HG03558 (cell line): ENCODE data around the gene RAB28.

ENCODE experiments used
- ATAC-seq: cut with Tn5 transposase; IDR thresholded peaks from one replicate; pipeline ENCODE4 v1.9.1; 2021; ENCODE audit warnings: moderate number of reproducible peaks; ENCODE audit not compliant: unreplicated experiment; ENCODE audit errors: extremely low read depth

Gene RAB28

DNA sequence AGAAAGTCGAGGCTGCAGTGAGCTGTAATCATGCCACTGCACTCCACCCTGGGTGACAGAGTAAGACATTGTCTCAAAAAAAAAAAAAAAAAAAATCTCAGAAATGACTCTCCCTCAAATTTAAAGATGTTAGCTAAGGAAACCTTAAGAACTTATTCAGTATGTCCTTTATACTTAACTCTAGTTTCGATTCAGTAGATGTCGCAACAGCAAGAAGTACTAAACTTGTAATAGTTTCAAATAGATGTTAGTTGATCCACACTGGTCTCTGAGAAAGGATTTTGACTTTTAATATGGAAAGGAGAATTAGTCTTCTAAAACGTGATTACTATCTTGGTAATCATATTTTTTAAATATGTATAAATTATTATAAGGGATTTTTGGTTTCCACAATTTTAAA is 30.6 kb upstream of the RAB28 start:
- ATAC-seq, result no peak

GRCh38 chr4:13511101-13511500 is 27.0 kb upstream of the RAB28 start:
- ATAC-seq, result no peak

DNA sequence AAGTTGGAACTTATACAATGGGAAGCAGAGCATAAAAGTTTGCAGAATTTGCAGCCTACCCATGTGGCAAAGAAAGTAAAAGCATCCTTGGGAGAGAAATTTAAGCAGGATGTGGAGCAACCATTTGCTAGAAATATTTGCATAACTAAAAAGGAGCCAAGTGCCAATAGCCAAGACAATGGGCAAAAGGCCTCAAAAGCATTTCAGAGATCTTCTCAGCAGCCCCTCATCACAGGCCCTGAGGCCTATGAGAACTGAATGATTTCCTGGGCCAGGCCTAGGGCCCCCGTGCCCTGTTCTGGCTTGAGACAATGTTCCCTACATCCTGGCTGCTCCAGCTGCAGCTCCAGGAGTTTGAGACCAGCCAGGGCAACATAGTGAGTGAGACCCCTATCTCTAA is 25.3 kb upstream of the RAB28 start:
- no peak for ATAC-seq

DNA sequence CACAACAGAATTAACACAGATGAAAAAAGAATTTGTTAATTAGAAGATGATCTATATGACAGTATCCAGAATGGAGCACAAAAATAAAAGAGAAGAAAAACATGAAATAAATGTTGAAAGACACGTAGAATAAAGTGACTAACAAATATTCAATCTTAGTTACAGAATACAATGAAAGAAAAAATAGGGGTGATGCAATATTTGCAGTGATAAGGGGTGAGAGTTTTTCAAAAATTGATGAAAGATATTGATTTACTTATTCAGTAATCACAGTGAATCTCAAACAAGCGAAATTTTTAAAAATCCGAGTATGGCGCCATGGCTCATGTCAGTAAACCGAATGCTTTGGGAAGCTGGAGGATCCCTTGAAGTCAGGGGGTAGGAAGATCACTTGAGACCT is 20.2 kb upstream of the RAB28 start:
- ATAC-seq, result no peak

DNA sequence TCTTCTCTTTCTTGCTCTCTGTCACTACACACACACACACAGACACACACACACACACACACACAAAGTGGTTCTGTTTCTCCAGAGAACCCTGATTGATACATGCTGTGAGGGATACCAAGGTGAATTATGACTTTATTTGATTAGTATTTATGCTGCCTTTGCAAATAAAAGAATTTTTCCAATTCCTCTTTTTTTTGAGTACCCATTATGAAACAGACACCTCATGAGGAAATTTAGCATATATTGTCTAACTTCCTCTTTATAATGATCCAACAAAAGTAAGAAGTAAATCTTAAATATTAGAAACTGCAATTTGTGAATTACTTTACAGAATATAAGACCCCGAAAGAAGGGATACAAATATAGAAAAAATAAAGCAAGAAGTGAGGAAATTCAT is 14.3 kb upstream of the RAB28 start:
- ATAC-seq, result no peak

GRCh38 chr4:13496605-13497004 is 12.5 kb upstream of the RAB28 start:
- no peak for ATAC-seq

DNA sequence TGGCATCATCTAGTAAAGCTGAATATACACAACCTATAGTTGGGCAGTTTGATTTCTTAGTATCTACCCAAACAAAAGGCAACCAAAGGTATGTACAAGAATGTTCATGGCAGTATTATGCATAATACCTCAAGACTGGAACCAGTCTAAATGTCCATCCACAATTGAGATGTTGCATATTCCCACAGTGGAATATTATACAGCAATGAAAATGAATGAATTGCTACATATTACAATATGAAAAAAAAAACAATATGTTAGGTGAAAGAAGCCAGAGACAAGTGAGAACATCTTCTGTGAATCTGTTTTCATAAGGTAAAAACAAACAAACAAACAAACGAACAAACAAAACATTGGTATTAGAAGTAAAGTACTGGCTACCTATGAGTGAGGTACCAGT is 11.6 kb upstream of the RAB28 start:
- ATAC-seq, result no peak

- ATAC-seq, result no peak
Observed at GRCh38 chr4:13493793-13494192, 9.7 kb upstream of the RAB28 start.

GRCh38 chr4:13492747-13493146 is 8.6 kb upstream of the RAB28 start:
- ATAC-seq, result no peak

GRCh38 chr4:13484749-13485221 is 645 bp upstream of the RAB28 start:
- ATAC-seq, result peak; percentile 27

- ATAC-seq, result peak; percentile 3
Observed at GRCh38 chr4:13483768-13484121, 395 bp downstream of the RAB28 start.

DNA sequence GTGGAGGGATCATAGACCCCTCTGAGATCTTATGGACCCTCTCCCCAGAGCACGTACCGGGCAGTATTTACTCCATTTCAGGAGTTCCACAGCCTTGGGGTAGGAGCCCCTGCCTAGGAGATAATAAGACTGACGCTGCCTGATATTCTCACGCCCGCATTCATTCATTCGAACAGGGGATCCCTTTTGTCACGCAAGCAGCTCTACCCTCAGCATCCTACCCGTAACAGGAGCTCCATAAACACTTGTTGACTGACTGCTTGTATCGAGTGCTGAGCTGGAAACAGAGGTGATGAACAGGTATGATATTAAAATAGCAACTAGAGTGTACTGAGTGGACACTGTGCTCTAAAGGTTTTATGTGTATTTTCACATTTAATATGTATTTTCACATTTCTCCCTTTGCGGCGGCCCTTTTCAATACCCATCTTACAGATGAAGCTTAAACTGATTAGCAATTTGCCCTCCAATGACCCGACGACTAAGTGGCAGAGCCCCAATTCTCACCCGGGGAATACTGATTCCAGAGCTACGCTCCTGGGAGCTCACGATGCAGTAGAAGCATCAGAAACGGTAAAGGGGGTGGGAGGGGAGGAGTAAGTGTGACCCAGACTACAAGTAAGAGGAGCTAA is 888 bp downstream of the RAB28 start:
- no peak for ATAC-seq

DNA sequence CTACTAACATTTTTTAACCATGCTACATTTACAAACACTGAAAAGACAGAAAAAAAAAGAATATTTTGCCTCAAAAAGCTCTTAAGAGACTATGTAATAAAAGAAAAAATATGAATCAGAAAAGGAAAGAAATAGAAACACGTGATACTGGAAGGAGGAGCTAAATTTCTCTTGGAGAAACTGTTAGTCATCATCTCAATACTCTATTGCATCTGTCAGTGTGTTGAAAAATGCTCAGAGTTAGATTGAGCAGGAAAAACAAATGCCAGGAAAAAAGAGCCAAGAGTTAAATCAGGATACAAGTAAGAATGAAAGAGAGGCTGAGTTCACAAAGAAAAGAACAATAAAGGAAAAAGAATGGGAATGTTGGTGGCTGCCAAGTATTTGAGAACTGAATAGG is 2.6 kb downstream of the RAB28 start:
- no peak for ATAC-seq

DNA sequence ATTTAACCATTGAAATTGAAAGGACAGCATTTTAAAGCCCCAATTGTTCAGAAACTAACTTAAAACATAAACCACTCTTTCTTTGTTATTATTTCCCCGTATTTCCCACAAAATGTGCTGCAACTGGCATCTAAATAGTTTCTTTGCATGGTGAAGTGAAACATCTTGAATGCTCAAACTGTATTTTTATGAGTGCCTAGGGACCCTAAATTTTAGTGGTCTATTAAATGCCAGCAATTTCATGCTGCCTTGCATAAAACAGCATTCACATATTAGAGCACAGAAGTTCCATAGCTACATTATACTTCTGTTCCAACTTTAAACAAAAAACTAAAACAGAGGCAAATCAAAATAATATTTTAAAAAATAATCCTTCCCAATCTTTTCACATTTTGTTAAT is 5.4 kb downstream of the RAB28 start:
- no peak for ATAC-seq

DNA sequence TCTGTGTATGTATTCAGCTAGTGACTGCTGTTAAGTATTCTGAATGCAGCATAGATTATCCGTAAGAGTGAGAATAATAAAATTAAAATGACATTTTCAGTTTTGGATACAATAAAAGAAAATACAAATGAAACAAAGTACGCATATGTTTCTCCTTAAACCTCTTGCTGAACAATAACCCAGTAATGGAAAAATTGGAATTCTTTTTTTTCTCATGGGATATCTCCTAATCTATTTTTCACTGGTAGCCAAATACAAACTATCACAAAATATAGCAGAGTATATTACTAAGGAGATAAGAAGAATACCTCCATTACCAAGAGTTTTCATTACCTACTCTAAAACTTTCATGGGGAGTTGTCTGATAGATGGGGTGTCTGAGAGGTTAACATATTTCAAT is 6.0 kb downstream of the RAB28 start:
- ATAC-seq, result no peak

DNA sequence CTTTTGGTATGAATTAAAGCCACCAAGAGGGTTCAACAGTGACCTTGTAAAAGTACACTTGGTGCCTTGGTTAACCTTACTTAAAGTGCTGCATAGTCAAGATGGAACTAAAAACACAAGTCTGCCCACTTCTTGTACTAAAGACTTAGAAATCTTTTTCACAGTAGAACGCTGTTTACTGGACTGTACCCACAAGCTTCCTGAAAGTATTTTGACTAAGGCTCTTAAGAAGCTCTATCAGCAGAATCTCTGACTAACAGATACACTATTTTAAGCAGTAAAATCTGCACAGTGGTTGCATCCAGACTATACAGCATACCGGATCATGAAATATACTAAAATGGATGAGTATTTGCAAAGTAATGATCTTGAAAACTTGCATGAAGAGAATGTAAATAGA is 7.2 kb downstream of the RAB28 start:
- ATAC-seq, result no peak

GRCh38 chr4:13476152-13476551 is 8.0 kb downstream of the RAB28 start:
- ATAC-seq, result no peak

DNA sequence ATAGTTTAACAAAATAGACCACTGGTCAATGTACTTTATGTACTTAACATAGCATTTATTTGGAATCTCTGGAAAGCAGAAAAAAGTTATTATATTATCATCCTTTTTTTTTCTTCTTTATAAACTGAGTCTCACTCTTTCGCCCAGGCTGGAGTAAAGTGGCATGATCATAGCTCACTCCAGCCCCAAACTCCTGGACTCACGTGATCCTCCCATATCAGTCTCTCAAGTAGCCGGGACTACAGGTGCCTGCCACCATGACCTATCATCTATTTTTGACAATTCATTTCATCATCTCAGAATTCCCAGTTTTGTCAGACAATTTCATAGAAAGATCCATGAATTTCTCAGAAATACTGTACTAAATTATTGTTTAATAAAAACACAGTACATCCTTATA is 12.7 kb downstream of the RAB28 start:
- no peak for ATAC-seq

GRCh38 chr4:13470379-13470778 is 13.8 kb downstream of the RAB28 start:
- peak; percentile 63 for ATAC-seq

- ATAC-seq, result no peak
Observed at GRCh38 chr4:13464973-13465372, 19.2 kb downstream of the RAB28 start.

GRCh38 chr4:13464543-13464942 is 19.6 kb downstream of the RAB28 start:
- no peak for ATAC-seq

- ATAC-seq, result no peak
Observed at GRCh38 chr4:13461191-13461905, 22.8 kb downstream of the RAB28 start.
